NCI-H2029 treated with DMSO at 0.1 percent for 48 hours (cell line): ENCODE data around the gene EXOC6B.
"Not testable (repeated sequence)": the region's sequence is repeated elsewhere in the genome, so short reads cannot be mapped to it uniquely, and the experiment has no call there.

Experiments used
- DNase-seq: peaks from one replicate; lab custom pipeline; 2025; lab: John Stamatoyannopoulos, UW

Gene EXOC6B

DNA sequence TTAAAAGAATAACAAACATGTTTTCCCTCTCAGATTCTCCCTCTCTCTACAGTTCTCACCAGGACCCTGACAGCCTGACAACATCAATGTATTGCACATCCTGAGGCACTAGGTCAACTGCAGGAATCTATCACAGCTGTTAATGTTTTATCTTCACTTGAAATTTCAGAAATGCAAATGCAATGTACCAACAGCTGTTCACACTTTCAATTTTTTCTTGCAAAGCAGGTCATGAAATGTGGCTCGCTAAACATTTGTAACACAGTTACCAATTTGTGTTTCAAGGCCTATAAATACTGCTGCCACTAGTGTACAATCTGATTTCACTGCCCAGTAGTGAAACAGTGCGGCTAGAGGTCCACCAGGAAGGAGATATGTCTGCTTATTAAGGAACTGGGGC is 147.8 kb downstream of the EXOC6B start:
- no peak for DNase-seq

DNA sequence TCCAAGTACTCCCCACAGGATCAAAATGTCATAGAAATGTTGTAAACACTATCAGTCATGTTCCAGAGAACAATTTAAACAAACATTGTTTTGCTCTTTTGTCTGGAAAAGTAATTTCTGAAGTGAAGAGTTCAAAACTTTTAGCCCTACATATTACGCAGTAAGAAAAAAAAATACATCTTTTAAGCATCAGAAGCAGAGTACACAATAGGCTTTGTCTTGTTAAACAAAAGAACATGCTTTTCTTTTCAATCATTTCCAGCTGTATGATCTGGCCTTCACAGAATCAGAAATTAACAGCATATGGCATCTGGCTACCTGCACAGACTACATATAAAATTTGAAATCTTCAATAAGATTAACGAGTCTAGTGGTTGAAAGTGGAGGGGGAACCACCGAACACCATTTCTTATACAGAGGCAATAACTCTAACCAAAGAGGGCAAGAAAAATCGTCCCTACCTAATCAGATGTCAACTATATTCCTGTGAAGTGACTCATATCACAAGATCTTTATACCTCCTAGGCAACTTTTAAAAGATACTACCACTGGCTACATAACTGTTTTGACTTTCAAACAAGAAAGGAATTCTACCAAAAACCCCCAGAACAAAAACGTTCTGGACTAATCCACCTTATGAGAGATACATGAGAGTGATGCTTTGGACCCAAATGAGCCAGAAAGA is 149.3 kb downstream of the EXOC6B start:
- no peak for DNase-seq

GRCh38 chr2:72674982-72675915 is 150.6 kb downstream of the EXOC6B start:
- no peak for DNase-seq

GRCh38 chr2:72673279-72673678 is 152.6 kb downstream of the EXOC6B start:
- DNase-seq = no peak

- no peak for DNase-seq
Observed at GRCh38 chr2:72669121-72669520, 156.7 kb downstream of the EXOC6B start.

DNA sequence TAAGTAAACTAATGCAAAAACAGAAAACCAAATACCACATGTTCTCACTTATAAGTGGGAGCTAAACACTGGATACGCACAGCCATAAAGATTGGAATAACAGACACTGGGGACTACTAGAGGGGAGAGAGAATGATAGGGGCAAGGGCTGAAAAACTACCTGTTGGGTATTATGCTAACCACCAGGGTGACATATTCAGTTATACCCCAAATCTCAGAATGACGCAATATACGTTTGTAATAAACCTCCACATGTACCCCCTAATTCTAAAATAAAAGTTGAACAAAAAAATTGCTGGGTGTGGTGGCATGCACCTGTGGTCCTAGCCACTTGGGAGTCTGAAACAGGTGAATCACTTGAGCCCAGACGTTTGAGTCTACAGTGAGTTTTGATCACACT is 157.2 kb downstream of the EXOC6B start:
- no peak for DNase-seq

GRCh38 chr2:72665448-72665847 is 160.4 kb downstream of the EXOC6B start:
- no peak for DNase-seq

- DNase-seq = no peak
Observed at GRCh38 chr2:72661985-72662384, 163.8 kb downstream of the EXOC6B start.

DNA sequence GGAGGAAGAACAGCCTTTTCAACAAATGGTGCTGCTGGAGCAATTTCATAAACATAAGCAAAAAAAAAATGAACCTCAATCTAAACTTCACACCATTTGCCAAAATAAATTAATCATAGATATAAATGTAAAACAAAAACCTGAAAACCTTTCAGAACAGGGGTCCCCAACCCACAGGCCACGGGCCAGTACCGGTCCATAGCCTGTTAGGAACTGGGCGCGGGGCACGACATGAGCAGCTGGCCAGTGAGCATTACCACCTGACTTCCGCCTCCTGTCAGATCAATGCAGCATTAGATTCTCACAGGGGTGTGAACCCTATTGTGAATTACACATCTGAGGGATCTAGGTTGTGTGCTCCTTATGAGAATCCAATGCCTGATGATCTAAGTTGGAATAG is 176.0 kb downstream of the EXOC6B start:
- DNase-seq = no peak

DNA sequence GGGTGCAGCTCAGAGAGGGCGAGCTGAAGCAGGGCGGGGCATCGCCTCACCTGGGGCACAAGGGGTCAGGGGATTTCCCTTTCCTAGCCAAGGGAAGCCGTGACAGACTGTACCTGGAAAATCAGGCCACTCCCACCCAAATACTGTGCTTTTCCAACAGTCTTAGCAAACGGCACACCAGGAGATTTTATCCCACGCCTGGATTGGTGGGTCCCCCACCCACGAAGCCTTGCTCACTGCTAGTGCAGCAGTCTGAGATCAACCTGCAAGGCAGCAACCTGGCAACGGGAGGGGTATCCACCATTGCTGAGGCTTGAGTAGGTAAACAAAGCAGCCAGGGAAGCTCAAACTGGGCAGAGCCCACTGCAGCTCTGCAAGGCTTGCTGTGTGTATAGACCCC is 184.6 kb downstream of the EXOC6B start:
- not testable (repeated sequence) for DNase-seq

GRCh38 chr2:72638600-72639211 is 187.1 kb downstream of the EXOC6B start:
- no peak for DNase-seq

GRCh38 chr2:72636210-72636609 is 189.6 kb downstream of the EXOC6B start:
- DNase-seq = no peak

- DNase-seq = no peak
Observed at GRCh38 chr2:72630767-72631166, 195.1 kb downstream of the EXOC6B start.

GRCh38 chr2:72629062-72629461 is 196.8 kb downstream of the EXOC6B start:
- DNase-seq = no peak

DNA sequence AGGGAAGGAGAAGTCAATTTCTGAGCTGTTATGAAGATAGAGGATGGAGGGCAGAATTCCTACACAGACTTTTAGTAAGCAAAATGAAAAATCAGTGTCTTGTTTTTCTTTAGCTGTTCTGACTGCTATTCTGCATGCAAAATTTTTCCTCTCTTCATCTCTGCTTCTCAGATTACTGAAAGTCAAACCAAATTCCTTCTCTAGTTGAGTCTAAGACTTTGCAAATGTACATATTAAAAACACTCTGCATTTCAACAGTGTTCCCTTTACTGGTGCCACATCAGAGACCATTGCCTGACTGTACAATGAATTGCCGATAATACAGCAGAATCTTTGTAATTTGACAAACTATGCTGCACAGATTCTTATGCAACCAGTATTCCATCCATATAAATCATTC is 198.8 kb downstream of the EXOC6B start:
- no peak for DNase-seq

DNA sequence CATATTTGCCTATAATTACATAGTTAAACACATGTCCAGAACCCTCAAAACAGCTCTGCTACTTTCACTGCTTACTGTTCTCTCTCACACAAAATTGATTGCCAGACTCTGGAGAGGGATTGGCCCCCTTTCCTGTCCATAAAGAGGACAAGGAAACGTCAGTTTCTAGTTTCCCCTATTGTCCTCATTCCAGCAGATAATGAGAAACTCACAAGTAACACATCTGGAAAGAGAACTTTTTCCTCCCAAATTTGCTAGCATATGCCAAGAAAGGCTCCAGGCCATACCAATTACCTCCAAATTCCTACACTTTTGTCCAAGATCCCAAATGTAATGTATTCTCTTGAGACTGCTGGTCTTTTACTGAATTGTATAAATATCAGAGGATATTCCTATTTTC is 200.5 kb downstream of the EXOC6B start:
- no peak for DNase-seq

- DNase-seq = no peak
Observed at GRCh38 chr2:72623481-72623880, 202.4 kb downstream of the EXOC6B start.

DNA sequence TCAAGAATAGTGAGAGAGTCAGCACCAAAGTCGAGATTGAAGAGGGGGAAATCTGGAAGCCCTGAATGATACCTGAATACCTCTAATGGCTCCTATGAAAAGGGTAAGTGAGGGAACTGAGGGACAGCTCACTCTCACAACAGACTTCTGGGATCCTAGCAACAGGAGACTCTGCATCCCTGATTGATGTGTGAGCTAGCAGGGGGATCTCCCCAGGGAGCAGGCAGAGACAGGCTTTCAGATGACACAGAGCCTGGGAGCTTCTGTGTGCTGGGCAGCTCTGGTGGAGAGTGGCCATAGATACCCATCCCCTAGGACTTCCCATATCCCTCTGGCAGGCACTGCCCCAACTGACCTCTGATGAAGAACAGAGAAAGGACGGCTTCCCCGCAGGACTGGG is 206.2 kb downstream of the EXOC6B start:
- no peak for DNase-seq

GRCh38 chr2:72613931-72614330 is 211.9 kb downstream of the EXOC6B start:
- DNase-seq = no peak

- DNase-seq = no peak
Observed at GRCh38 chr2:72612614-72613160, 213.1 kb downstream of the EXOC6B start.

DNA sequence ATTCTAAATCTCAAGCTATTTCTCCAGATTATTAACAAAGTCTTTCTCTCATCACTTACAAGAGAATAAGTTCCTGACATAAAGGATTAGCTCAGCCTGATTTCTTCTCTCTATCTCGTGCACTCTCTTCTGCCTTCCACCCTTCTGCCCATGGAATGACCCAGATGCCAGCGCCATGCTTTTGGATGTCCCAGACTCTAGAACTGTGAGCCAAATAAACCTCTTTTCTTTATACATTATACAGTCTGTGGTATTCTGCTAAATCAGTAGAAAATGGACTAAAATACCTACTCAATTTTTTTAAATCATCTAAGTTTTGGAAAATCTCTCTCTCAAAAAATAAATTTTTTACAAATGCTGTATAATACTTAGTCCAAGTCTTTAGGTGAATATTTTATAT is 218.6 kb downstream of the EXOC6B start:
- no peak for DNase-seq

DNA sequence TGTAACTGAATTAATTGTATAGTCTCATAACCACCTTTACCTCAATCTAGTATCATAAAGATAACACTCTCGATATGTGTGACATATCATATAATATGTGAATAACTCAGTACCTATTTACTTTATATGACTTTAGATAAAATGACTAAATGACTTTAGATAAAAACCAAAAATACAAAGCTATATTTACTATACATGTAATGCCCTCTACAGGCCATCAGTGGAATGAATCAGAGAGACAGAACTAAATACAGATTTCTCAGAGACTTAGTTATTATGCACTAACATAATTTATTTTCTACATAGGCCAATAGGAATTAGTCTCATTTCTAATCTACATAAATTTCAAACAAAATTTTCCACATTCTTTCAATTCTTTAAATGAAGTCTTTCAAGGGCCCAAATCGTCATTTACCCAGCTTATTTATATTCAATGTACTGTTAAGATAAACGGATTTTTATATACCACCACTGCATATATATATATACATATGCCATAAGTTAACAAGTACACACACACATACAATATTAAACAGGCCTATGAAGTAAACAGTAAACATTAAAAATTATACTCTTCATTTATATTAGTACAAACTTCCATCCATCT is 219.9 kb downstream of the EXOC6B start:
- no peak for DNase-seq
